WTC11 (cell line): Measurements from ENCODE around the gene PSMD12. TPM values are rescaled to one million over a fixed set of nuclear protein-coding genes. Genes with fewer than 3 reads are reported as not detected.

Source experiments
- ATAC-seq: fragments of 200-7000 bp; cut with Tn5 transposase; 2 replicates; pipeline ENCODE4 v1.10.0; 2021; ENCODE audit warnings: mild to moderate bottlenecking, moderate library complexity
- CTCF ChIA-PET: fragments of 300-600 bp; sonication (Branson Sonifier 250); formaldehyde crosslinking; loops from one replicate; lab custom pipeline; 2021; ENCODE audit warnings: antibody characterized with exemption; lab: Charles Lee
- POLR2A ChIA-PET: fragments of 350-600 bp; sonication (Branson Sonifier 250); formaldehyde crosslinking; loops from one replicate; lab custom pipeline; 2021; ENCODE audit warnings: antibody characterized with exemption; lab: Charles Lee
- DNase-seq: peaks from one replicate; pipeline ENCODE4 v3.0.0; 2021; ENCODE audit warnings: low spot score
- H3K27ac Mint-ChIP-seq: 2 replicates; pipeline ENCODE4 v1.8.0; 2021; ENCODE audit warnings: mixed read lengths
- H3K27me3 Mint-ChIP-seq: 2 replicates; pipeline ENCODE4 v1.8.0; 2021; ENCODE audit warnings: low read depth, mild to moderate bottlenecking, moderate library complexity, mixed read lengths
- H3K36me3 Mint-ChIP-seq: 2 replicates; pipeline ENCODE4 v1.8.0; 2021; ENCODE audit warnings: mixed read lengths
- H3K4me1 Mint-ChIP-seq: 2 replicates; pipeline ENCODE4 v1.8.0; 2022; ENCODE audit warnings: mixed read lengths
- H3K4me3 Mint-ChIP-seq: 2 replicates; pipeline ENCODE4 v1.8.0; 2021; ENCODE audit warnings: mild to moderate bottlenecking, moderate library complexity, mixed read lengths
- H3K9me3 Mint-ChIP-seq: 2 replicates; pipeline ENCODE4 v1.8.0; 2021; ENCODE audit warnings: mixed read lengths
- ATF6 ChIP-seq: sonication (generic); formaldehyde crosslinking; IDR thresholded peaks from 2 replicates; pipeline ENCODE4 v1.8.1; 2023; ENCODE audit warnings: mild to moderate bottlenecking, missing genetic modification reagents
- E2F5 ChIP-seq: sonication (generic); formaldehyde crosslinking; IDR thresholded peaks from 2 replicates; pipeline ENCODE4 v1.8.1; 2022; ENCODE audit warnings: mild to moderate bottlenecking, moderate library complexity, missing genetic modification reagents
- PREB ChIP-seq: sonication (generic); formaldehyde crosslinking; IDR thresholded peaks from 2 replicates; pipeline ENCODE4 v1.8.1; 2022; ENCODE audit warnings: mild to moderate bottlenecking, missing genetic modification reagents, moderate library complexity, borderline replicate concordance
- STAT6 ChIP-seq: sonication (generic); formaldehyde crosslinking; conservative IDR thresholded peaks from 2 replicates; pipeline ENCODE4 v1.8.1; 2023; ENCODE audit warnings: mild to moderate bottlenecking, low read depth, missing genetic modification reagents, moderate library complexity
- USF2 ChIP-seq: sonication (generic); formaldehyde crosslinking; IDR thresholded peaks from 2 replicates; pipeline ENCODE4 v1.8.1; 2023; ENCODE audit warnings: mild to moderate bottlenecking, missing genetic modification reagents, moderate library complexity
- ZNF121 ChIP-seq: sonication (generic); formaldehyde crosslinking; IDR thresholded peaks from 2 replicates; pipeline ENCODE4 v1.8.0; 2023; ENCODE audit warnings: missing genetic modification reagents
- ZNF263 ChIP-seq: sonication (generic); formaldehyde crosslinking; IDR thresholded peaks from 2 replicates; pipeline ENCODE4 v1.8.1; 2022; ENCODE audit warnings: low read depth, mild to moderate bottlenecking, moderate library complexity, missing genetic modification reagents
- ZNF281 ChIP-seq: sonication (generic); formaldehyde crosslinking; IDR thresholded peaks from 2 replicates; pipeline ENCODE4 v1.8.0; 2023; ENCODE audit warnings: mild to moderate bottlenecking, missing genetic modification reagents
- ZNF425 ChIP-seq: fragments of 250-450 bp; sonication (Bioruptor Pico); conservative IDR thresholded peaks from 2 replicates; pipeline ENCODE4 v1.9.0; 2021; ENCODE audit warnings: mild to moderate bottlenecking
- ZNF671 ChIP-seq: fragments of 250-450 bp; sonication (Bioruptor Pico); IDR thresholded peaks from 2 replicates; pipeline ENCODE4 v1.8.0; 2021; ENCODE audit warnings: mild to moderate bottlenecking
- total RNA-seq: library from RNA; stranded (reverse); gene quantifications from 3 replicates; pipeline ENCODE4 v1.2.3, GENCODE V29; 2021

PSMD12 gene
- total RNA-seq, 1 experiment from 2014 or later, result 66.9 TPM

GRCh38 chr17:67365738-67366192 lies 612 bp downstream of the PSMD12 start:
- Mint-ChIP-seq H3K36me3 (peaks cover 16% of the 10 kb centered on the region), H3K27me3 (no peaks in the 10 kb centered on the region)
- no peak for ATAC-seq

GRCh38 chr17:67364847-67365737 lies 1.3 kb downstream of the PSMD12 start:
- Mint-ChIP-seq H3K4me3 (peak overlapping the region; percentile 96), H3K9me3 (no peaks in the 10 kb centered on the region), H3K27ac (peak overlapping the region; percentile 97), H3K36me3 (peaks cover 21% of the 10 kb centered on the region), H3K4me1 (peaks cover 23% of the 10 kb centered on the region), H3K27me3 (no peaks in the 10 kb centered on the region)
- ChIA-PET POLR2A (interaction anchor here (0.7 kb wide), 2 partner anchors 212 to 346 kb away, joined by 4 to 7 read pairs; no protein-coding TSS in a partner anchor), CTCF (interaction anchor here (0.7 to 2.3 kb wide), 4 partner anchors 13 to 353 kb away, joined by 3 to 6 read pairs (median 4); no protein-coding TSS in a partner anchor)
- DNase-seq (no peak), ATAC-seq (no peak)
- TF ChIP-seq ZNF263 (CRISPR knock-in tag), result no peak
- peak; percentile 51; the same call in 1 of the 2 replicates for TF ChIP-seq ZNF121

More at GRCh38 chr17:67365738-67366192, 612 bp downstream of the PSMD12 start:
- CTCF ChIA-PET, result interaction anchor here (0.7 to 2.3 kb wide), 4 partner anchors 9 to 353 kb away, joined by 3 to 6 read pairs (median 3); no protein-coding TSS in a partner anchor
- Mint-ChIP-seq H3K4me1 (peaks cover 22% of the 10 kb centered on the region), H3K4me3 (peak overlapping the region; percentile 96), H3K27ac (peak overlapping the region; percentile 97), H3K9me3 (no peaks in the 10 kb centered on the region)
- POLR2A ChIA-PET, result interaction anchor here (0.8 kb wide), 1 partner anchor 13 kb away, joined by 4 read pairs; no protein-coding TSS in a partner anchor
- no peak for DNase-seq
- 0 out of 2 replicates have a peak, but pooled peaks have one; percentile 2 for TF ChIP-seq PREB (CRISPR knock-in tag)
- no peak for TF ChIP-seq ATF6 (CRISPR knock-in tag)
- TF ChIP-seq E2F5 (CRISPR knock-in tag), result no peak
- no peak for TF ChIP-seq STAT6 (CRISPR knock-in tag)

- H3K27ac Mint-ChIP-seq, result peak overlapping the region; percentile 69; the same call in 1 of the 2 replicates
- H3K4me1 Mint-ChIP-seq, result peaks cover 26% of the 10 kb centered on the region
- peaks cover 29% of the 10 kb centered on the region for H3K36me3 Mint-ChIP-seq
- ATAC-seq (no peak), DNase-seq (no peak)
- no peaks in the 10 kb centered on the region for H3K27me3 Mint-ChIP-seq
- POLR2A ChIA-PET, result no interaction called here
- no peak overlapping the region for H3K4me3 Mint-ChIP-seq
- H3K9me3 Mint-ChIP-seq, result no peaks in the 10 kb centered on the region
- CTCF ChIA-PET, result interaction anchor here (1.0 to 1.1 kb wide), 2 partner anchors 13 to 17 kb away, joined by 3 read pairs; no protein-coding TSS in a partner anchor
- TF ChIP-seq ZNF425 (CRISPR knock-in tag), result no peak
- no peak for TF ChIP-seq ZNF671 (CRISPR knock-in tag)
- no peak for TF ChIP-seq ZNF281
- TF ChIP-seq USF2 (CRISPR knock-in tag), result no peak
Measured at GRCh38 chr17:67362173-67362572, 4.2 kb downstream of the PSMD12 start.
